Astrocyte of the cerebellum (primary cell): Measurements from ENCODE around the gene PALLD.

Experiments
- DNase-seq: peaks from one replicate; pipeline ENCODE4 v3.0.0-alpha.2; 2011; ENCODE audit warnings: low read depth
- H3K4me3 ChIP-seq: 2 replicates; pipeline ENCODE4 v1.5.1; 2011; ENCODE audit warnings: mild to moderate bottlenecking, low read depth, low read length, moderate library complexity
- CTCF ChIP-seq: IDR thresholded peaks from 2 replicates; pipeline ENCODE4 v1.5.1; 2012; ENCODE audit warnings: low read length, low read depth, moderate library complexity, mild to moderate bottlenecking; ENCODE audit errors: missing control alignments
- in situ Hi-C: cut with HindIII; loops from 2 replicates; pipeline ENCODE4 v1.10.0; 2017; ENCODE audit warnings: low sequenced_read_pairs

Gene PALLD

DNA sequence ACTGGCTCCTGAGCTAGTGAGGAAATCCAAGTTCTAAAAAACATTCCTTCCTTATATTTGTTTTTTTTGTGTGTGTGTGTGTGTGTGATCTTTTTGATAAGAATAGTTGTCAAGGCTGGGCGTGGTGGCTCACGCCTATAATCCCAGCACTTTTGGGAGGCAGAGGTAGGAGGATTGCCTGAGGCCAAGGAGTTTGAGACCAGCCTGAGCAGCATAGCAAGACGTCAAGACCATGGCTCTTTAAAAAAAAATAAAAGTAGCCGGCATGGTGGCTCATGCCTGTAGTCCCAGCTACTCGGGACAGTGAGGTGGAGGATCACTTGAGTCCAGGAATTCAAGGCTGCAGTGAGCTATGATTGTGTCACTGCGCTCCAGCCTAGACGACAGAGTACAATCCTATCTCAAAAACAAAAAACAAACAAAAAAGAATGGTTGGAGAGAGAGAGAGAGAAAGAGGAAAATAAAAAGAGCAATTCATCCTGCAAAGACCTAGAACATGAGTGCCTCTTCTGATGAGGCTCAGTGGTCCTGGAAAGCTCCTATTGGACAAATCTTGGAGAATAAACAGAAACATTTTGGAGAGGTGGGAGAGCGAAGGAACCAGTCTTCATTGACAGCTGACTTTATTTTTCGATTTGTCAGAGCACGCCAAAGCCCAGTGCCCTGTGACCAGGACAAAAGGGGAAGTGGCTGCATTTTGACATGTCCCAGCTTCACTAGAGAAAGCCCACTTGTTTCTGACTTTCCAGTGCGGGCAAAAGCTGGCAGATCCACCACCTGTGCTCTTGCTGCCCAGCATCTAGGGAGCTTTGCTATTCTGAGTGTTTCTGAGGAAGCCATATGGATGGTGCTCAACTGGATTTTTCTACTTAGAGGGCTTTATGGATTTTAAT is 244.7 kb downstream of the PALLD start:
- no peak overlapping the region for H3K4me3 ChIP-seq
- DNase-seq: no peak
- TF ChIP-seq CTCF: no peak
- in situ Hi-C loops: no loop called here

DNA sequence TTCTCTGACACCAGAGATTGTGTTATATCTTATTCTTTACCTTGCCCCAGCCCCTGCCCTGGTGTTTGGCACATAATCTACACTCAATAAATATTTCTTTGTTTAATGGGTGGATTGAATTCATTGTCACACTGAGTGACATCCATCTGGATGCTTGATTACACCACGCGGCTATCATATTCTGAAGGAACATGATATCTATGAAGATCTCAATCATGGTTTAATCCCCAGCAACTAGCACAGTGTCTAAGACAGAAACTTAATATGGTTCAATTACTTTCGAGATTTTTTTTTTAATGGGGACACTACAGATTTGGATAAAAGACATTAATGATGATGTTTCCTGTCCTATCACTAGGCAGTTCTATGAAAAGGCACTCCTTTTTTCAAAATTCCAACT is 246.3 kb downstream of the PALLD start:
- in situ Hi-C loops: no loop called here
- TF ChIP-seq CTCF: no peak
- no peak overlapping the region for H3K4me3 ChIP-seq
- no peak for DNase-seq

DNA sequence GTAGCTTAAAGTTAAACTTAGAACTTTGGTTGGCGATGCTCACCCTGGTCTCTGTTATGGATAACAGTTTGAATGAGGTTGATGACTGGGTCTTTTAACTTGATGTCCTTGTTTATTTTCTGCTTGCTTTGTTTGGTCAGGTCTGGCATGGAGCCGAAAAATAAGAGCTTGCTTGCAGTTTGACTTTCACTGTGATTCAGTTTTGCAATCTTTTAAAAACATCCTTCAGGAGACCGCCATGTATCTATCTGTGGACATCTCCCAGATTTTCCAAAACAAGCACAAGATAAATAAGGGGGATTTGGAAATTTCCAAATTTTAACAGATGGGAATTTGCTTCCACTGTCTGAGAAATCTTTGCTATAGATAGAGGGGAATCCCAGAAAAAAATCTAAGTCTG is 246.7 kb downstream of the PALLD start:
- in situ Hi-C loops: no loop called here
- no peak for DNase-seq
- H3K4me3 ChIP-seq: no peak overlapping the region
- TF ChIP-seq CTCF: no peak

- no peak for TF ChIP-seq CTCF
- DNase-seq: no peak
- no peak overlapping the region for H3K4me3 ChIP-seq
- in situ Hi-C loops: no loop called here
Observed at GRCh38 chr4:168744021-168744420, 247.2 kb downstream of the PALLD start.

- H3K4me3 ChIP-seq: no peak overlapping the region
- no peak for TF ChIP-seq CTCF
- in situ Hi-C loops: no loop called here
- no peak for DNase-seq
Observed at GRCh38 chr4:168748807-168749206, 252.0 kb downstream of the PALLD start.

GRCh38 chr4:168751263-168752225 is 254.7 kb downstream of the PALLD start:
- no peak overlapping the region for H3K4me3 ChIP-seq
- DNase-seq: no peak
- TF ChIP-seq CTCF: no peak
- in situ Hi-C loops: no loop called here
